ENCODE data around the gene SPTBN4.
"Not testable (repeated sequence)": the region's sequence is repeated elsewhere in the genome, so short reads cannot be mapped to it uniquely, and the experiment has no call there.

SPTBN4 gene

DNA sequence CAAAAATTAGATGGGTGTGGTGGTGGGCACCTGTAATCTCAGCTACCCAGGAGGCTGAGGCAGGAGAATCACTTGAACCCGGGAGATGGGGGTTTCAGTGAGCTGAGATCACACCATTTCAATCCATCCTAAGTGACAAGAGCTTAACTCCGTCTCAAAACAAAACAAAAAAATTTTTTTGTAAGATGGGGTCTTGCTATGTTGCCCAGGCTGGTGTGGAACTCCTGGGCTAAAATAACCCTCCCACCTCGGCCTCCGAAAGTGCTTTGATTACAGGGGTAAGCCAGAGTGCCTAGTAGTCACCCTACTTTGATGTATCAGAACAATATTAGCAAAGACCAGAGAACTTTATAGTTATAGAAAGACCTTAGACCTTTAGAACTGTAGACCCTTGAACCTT lies 7.9 kb downstream of the SPTBN4 start:
- TF ChIP-seq, protein P1, sequence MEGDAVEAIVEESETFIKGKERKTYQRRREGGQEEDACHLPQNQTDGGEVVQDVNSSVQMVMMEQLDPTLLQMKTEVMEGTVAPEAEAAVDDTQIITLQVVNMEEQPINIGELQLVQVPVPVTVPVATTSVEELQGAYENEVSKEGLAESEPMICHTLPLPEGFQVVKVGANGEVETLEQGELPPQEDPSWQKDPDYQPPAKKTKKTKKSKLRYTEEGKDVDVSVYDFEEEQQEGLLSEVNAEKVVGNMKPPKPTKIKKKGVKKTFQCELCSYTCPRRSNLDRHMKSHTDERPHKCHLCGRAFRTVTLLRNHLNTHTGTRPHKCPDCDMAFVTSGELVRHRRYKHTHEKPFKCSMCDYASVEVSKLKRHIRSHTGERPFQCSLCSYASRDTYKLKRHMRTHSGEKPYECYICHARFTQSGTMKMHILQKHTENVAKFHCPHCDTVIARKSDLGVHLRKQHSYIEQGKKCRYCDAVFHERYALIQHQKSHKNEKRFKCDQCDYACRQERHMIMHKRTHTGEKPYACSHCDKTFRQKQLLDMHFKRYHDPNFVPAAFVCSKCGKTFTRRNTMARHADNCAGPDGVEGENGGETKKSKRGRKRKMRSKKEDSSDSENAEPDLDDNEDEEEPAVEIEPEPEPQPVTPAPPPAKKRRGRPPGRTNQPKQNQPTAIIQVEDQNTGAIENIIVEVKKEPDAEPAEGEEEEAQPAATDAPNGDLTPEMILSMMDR (IDR thresholded peaks at IDR 0.05; ENCODE audit: low read depth, low read length) = no peak
- in situ Hi-C loops (cut with HindIII; ENCODE audit: low sequenced_read_pairs) = no loop called here
- H3K4me3 ChIP-seq (ENCODE audit: low read depth, low read length) = no peak overlapping the region
- no peak for DNase-seq (ENCODE audit: low read depth, low spot score)

DNA sequence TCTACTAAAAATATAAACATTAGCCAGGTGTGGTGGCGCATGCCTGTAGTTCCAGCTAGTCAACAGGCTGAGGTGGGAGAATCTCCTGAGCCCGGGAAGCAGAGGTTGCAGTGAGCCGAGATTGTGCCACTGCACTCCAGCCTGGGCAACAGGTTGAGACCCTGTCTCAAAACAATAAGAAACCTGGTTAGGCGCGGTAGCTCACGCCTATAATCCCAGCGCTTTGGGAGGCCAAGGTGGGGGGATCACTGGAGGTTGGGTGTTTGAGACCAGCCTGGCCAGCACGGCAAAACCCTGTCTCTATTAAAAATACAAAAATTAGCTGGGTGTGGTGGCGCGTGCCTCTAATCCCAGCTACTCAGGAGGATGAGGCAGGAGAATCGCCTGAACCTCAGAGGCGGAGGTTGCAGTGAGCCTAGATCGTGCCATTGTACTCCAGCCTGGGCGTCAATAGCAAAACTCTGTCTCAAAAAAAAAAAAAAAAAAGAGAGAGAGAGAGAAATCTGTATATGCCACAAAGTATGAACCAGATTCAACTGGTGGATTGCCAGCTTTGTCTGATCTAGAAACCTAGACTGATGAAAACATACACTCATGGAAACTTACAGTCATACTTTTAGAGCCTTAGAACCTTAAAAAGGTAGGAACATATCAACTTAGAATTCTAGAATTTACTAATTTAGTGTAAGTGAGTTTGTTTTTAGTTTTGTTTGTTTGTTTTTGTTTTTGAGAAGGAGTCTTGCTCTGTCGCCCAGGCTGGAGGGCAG lies 9.3 kb downstream of the SPTBN4 start:
- DNase-seq (ENCODE audit: low read depth, low spot score); in situ Hi-C loops (cut with HindIII; ENCODE audit: low sequenced_read_pairs); H3K4me3 ChIP-seq (ENCODE audit: low read depth, low read length): not testable (repeated sequence)

DNA sequence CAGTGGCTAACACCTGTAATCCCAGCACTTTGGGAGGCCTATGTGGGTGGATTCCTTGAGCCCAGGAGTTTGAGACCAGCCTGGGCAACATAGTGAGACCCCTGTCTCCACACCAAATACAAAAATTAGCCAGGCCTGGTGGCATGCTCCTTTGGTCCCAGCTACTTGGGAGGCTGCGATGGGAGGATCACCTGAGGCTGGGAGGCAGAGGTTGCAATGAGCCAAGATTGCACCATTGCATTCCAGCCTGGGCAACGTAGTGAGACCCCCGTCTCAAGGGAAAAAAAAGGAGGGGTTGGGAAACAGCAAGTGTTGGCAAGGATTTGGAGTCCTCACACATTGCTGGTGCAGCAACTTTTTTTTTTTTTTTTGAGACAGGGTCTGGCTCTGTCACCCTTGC lies 19.2 kb downstream of the SPTBN4 start:
- no peak for DNase-seq (ENCODE audit: low read depth, low spot score)
- no peak overlapping the region for H3K4me3 ChIP-seq (ENCODE audit: low read depth, low read length)
- in situ Hi-C loops (cut with HindIII; ENCODE audit: low sequenced_read_pairs) = no loop called here
- TF ChIP-seq, protein P1 (IDR thresholded peaks at IDR 0.05; ENCODE audit: low read depth, low read length) = no peak

DNA sequence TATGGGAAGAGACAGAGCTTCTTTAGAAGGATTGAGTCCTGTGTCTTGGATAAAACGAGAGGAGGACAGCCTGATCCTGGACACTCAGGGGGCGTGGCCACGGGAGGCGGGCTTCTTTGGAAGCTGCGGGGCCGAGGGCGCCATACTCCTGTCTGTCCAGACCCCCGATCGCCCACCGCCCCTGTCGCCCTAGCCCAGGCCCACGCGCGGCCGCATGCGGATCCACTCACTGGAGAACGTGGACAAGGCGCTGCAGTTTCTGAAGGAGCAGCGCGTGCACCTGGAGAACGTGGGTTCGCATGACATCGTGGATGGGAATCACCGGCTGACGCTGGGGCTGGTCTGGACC lies 23.1 kb downstream of the SPTBN4 start:
- TF ChIP-seq, protein P1 (IDR thresholded peaks at IDR 0.05; ENCODE audit: low read depth, low read length) = no peak
- no peak overlapping the region for H3K4me3 ChIP-seq (ENCODE audit: low read depth, low read length)
- DNase-seq (ENCODE audit: low read depth, low spot score) = no peak
- in situ Hi-C loops (cut with HindIII; ENCODE audit: low sequenced_read_pairs) = no loop called here

DNA sequence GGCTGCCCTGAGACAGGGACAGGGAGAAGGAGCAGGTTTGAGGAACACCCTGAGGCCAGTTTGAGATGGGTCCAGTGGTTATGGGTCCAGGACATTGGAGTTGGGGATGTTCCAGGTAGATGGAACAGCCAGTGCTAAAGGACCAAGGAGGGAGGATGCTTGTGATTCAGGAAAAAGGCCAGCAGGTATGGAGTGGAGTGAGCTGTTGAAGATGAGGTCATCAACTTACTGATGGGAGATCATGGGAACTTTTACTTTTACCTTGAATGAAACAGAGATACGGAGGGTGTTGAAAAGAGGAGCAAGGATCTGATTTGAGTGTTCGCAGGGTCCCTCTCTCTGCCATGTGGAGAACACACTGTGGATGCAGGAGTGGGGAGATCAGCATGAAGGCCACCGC lies 25.5 kb downstream of the SPTBN4 start:
- H3K4me3 ChIP-seq (ENCODE audit: low read depth, low read length) = no peak overlapping the region
- in situ Hi-C loops (cut with HindIII; ENCODE audit: low sequenced_read_pairs) = no loop called here
- no peak for DNase-seq (ENCODE audit: low read depth, low spot score)
- TF ChIP-seq, protein P1 (IDR thresholded peaks at IDR 0.05; ENCODE audit: low read depth, low read length) = no peak

DNA sequence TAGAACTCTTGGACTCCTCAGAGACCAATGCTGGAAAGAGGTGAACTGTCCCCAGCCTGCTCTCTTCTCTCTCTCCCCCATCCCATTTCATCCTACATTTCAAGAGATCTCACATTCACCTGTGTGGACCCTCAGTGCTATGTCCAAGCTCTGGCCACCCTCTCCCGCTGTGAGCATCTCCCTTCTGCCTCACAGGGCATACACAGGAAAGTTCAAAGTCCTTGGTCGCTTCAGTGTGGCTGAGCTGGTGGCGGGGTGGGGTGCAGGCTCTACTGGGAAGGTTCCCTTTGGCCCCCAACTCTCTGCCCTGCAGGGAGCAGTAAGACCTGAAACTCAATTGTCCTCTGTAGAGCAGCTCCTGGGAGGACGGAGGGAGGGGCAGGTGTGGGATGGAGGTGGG lies 27.0 kb downstream of the SPTBN4 start:
- TF ChIP-seq, protein P1 (IDR thresholded peaks at IDR 0.05; ENCODE audit: low read depth, low read length) = no peak
- in situ Hi-C loops (cut with HindIII; ENCODE audit: low sequenced_read_pairs) = no loop called here
- no peak overlapping the region for H3K4me3 ChIP-seq (ENCODE audit: low read depth, low read length)
- no peak for DNase-seq (ENCODE audit: low read depth, low spot score)

- TF ChIP-seq, protein P1 (IDR thresholded peaks at IDR 0.05; ENCODE audit: low read depth, low read length) = no peak
- no peak for DNase-seq (ENCODE audit: low read depth, low spot score)
- no peak overlapping the region for H3K4me3 ChIP-seq (ENCODE audit: low read depth, low read length)
- in situ Hi-C loops (cut with HindIII; ENCODE audit: low sequenced_read_pairs) = no loop called here
Measured at GRCh38 chr19:40494191-40494838, 27.5 kb downstream of the SPTBN4 start.

All from astrocyte of the spinal cord (primary cell).